ENCODE measurements around the gene ADCYAP1.

Gene ADCYAP1

DNA sequence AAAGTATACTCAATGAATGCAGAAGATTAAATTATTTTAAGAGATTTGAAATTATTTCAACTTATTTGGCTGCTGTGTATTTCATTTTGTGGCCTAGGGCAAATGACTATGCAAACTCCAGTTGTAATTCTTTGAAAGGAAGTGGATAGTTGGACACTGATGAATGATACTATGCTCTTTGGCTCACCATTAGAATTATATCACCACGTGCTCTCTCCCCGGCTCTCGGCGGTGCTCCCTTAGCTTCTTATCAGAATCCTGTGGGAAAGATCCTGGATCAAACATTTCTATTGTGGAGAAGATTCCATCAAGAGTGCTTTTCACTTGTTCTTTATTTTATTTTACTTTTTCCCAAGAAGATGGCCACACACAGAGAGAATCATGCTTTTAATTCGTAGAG is 55.2 kb downstream of the ADCYAP1 start:
- no peak for DNase-seq
